ENCODE results near the gene LSP1.

DNA sequence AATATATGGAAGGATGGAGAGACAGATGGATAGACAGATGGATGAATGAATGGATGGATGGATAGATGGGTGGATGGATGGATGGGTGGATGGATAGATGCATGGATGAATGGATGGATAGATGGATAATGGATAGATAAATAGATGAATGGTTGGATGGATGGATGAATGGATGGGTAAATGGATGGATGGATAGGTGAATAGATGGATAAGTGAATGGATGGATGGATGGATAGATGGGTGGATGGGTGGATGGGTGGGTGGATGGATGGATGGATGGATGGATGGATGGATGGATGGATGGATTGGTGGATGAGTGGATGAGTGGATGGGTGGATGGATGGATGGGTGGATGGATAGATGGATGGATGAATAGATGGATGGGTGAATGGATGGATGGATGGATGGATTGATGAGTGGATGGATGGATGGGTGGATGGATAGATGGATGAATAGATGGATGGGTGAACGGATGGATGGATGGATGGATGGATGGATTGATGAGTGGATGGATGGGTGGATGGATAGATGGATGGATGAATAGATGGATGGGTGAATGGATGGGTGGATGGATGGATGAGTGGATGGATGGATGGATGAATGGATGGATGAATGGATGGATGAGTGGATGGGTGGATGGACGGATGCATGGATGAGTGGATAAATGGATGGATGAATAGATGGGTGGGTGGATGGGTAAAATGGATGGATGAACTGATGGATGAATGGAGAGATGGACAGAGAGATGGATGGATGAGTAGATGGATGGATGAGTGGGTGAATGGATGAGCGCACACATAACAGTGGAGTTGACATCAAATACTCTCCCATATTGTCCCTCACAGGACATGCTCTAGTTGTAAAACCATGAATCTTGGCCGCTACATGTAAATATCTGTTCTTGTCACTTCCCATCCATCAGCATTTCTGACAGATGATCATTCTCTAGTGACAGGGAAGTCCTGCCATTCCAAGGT, 8.8 kb downstream of the LSP1 start:
- TF ChIP-seq EZH2 (IDR thresholded peaks at IDR 0.05; ENCODE audit: low read length, missing control alignments) = no peak
- no peak for TF ChIP-seq CTCF (conservative IDR thresholded peaks at IDR 0.05 in 1 of 2, IDR thresholded peaks at IDR 0.05 in 1 of 2; ENCODE audit: low read depth in 1 of 2, low read length in 2 of 2)

All from fibroblast of lung (primary cell).